ENCODE results near the gene ADGRG1. TPM values are rescaled to one million over a fixed set of nuclear protein-coding genes. Genes with fewer than 3 reads are reported as not detected.
"Not testable (repeated sequence)": the region's sequence is repeated elsewhere in the genome, so short reads cannot be mapped to it uniquely, and the experiment has no call there.

Gene ADGRG1
- 0.38 and 0.44 TPM in 2 replicates for total RNA-seq (2014; rRNA removed; shearing (Covaris generic))

DNA sequence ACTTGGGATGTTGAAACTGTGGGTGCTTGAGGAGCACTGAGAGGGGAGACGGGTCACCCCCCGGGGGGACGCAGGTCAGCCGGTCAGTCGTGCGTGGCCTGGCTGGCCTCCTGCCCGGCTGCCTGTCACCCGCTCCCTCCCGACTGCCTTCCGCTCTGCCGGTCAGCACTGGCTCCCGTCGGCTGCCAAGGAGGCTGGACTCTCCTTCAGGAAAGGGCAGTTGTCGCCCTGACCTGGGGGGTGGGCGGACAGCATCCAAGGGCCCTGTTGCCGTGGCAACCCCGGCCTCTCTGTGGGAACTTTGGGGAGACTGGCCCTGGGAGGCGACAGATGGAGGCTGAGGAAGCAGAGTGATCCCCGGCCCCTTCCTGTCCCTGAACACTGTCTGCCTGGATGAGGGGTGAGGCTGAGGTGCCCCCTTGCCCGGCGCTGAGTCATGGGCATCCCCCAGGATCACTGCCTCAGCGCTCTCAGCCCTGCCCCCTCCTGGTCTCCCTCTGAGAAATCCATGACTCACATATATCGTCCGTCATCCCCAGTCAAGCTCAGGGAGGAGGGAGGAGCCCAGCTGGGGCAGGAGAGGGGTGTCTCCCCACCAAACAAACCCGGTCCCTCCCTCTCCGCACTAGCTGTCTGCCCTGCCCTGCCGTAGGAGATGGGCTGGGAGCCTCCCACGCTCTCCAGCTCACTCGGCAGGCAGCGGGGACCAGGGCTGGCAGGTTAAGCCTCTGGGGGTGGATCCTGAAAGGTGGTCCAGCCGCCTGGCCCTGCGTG lies at the start of gene ADGRG1:
Gene ADGRG1, plus strand, starts transcription at position 623 of the 774 bp plus-strand sequence. CDS start 21,658 bp downstream, outside the sequence.
- Histone ChIP-seq H3K4me3 (ENCODE audit: insufficient read depth, low read depth, low read length) (peak within 1 kb of the TSS; percentile 7; the same call in 1 of the 2 replicates), H3K36me3 (replicated peaks; ENCODE audit: control insufficient read depth, insufficient read depth, low read length) (no peaks in the 10 kb centered on the region), H3K27me3 (ENCODE audit: control insufficient read depth, insufficient read depth, low read length) (no peaks in the 10 kb centered on the region; the same call in 1 of the 2 replicates)
- peak; percentile 92 for DNase-seq

DNA sequence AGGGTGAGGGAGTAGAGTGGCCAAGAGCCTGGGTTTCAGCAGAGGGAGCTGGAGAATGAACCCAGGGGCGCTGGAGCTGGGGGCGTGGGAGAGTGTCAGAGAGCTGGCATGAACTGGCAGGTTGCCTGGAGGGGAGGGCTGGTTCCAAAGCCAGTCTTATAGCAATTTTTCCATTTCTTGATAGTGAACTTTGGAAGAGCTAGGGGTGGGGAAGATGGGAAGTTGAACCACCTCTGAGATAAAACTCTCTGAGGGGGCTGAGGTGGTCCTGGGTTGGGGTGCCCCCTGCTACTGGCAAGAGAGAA lies 49.1 kb upstream of the ADGRG1 start:
- no peak overlapping the region for H3K4me3 ChIP-seq (ENCODE audit: insufficient read depth, low read depth, low read length)
- no peak for DNase-seq
- H3K36me3 ChIP-seq (replicated peaks; ENCODE audit: control insufficient read depth, insufficient read depth, low read length) = no peaks in the 10 kb centered on the region
- no peaks in the 10 kb centered on the region for H3K27me3 ChIP-seq (ENCODE audit: control insufficient read depth, insufficient read depth, low read length)

DNA sequence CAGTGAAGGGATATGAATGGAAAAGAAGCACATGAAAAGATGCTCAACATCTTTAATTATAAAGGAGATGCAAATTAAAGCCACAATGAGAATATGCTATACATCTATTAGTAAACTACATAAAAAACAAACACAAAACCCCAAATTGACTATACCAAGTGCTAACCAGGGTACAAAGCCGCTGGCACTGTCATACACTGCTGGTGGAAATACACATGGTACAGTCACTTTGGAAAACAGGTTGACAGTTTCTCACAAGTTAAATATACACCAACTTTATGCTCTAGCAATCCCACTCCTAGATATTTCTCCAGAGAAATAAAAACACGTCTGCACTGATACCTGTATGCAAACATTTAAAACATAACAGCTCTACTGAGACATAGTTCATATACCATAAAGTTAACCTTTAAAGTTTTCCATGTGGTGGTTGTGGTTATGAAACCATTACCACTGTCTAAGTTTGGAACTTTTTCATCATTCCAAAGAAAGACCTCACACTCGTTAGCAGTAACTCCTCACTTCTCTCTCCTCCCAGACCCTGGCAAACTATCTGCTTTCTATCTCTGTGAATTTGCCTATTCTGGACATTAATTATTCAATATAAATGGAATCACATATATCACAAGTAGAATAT lies 43.3 kb upstream of the ADGRG1 start:
- Histone ChIP-seq H3K4me3 (ENCODE audit: insufficient read depth, low read depth, low read length) (no peak overlapping the region), H3K36me3 (replicated peaks; ENCODE audit: control insufficient read depth, insufficient read depth, low read length) (no peaks in the 10 kb centered on the region), H3K27me3 (ENCODE audit: control insufficient read depth, insufficient read depth, low read length) (no peaks in the 10 kb centered on the region)
- no peak for DNase-seq

DNA sequence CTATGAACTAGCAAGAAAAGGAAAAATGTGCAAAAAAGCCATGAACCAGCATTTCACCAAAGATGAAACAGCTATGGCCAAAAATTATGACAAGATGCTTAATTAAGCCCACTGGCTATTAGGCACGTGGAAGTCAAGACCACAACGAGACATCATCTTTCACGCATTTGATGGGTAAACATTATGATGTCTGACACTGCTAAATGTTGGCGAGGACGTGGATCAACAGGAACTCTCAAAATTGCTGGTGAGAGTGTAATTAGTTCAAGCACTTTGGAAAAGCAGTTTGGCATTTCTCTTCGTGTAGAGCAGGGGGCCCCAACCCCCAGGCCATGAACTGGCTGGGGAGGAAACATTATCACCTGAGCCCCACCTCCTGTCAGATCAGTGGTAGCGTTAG lies 39.6 kb upstream of the ADGRG1 start:
- Histone ChIP-seq H3K36me3 (replicated peaks; ENCODE audit: control insufficient read depth, insufficient read depth, low read length) (no peaks in the 10 kb centered on the region), H3K4me3 (ENCODE audit: insufficient read depth, low read depth, low read length) (no peak overlapping the region), H3K27me3 (ENCODE audit: control insufficient read depth, insufficient read depth, low read length) (no peaks in the 10 kb centered on the region)
- no peak for DNase-seq

DNA sequence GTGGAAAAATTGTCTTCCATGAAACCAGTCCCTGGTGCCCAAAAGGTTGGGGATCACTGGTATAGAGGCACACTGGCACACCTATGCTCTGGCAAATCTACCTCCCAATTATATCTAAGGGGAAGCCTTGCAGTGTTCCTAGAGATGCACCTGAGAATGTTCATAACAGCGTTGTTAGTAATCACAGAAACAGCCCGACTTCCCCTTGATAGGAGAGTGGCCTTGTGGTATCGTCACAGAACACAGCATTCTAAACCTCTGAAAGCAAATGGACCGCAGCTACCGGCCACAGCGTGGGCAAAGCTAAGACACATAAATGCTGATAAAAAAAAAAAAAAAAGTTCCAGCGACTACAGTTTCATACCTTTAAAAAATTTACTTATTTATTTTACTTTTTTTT lies 39.1 kb upstream of the ADGRG1 start:
- Histone ChIP-seq H3K27me3 (ENCODE audit: control insufficient read depth, insufficient read depth, low read length) (no peaks in the 10 kb centered on the region), H3K4me3 (ENCODE audit: insufficient read depth, low read depth, low read length) (no peak overlapping the region), H3K36me3 (replicated peaks; ENCODE audit: control insufficient read depth, insufficient read depth, low read length) (no peaks in the 10 kb centered on the region)
- DNase-seq = no peak

DNA sequence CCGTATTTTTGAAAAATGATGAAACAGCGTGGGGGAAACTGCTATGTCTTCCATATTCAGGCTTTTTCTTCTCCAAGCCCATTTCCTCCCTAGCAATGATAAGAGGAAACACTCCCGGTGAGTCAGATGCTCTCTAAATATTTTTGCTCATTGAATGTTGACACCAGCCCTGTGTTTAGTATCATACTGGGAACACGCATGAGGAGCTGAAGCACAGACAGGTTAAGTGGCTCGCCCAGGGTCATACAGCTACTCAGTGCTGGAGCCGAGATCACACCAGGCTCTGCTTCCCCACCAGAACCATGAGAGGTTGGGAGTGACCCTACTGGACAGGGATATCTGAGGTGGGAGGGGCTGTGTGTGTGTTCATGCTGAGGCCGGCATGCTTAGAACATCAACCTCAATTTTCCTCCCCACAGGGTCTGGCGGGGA lies 37.8 kb upstream of the ADGRG1 start:
- no peaks in the 10 kb centered on the region for H3K36me3 ChIP-seq (replicated peaks; ENCODE audit: control insufficient read depth, insufficient read depth, low read length)
- no peak for DNase-seq
- no peaks in the 10 kb centered on the region for H3K27me3 ChIP-seq (ENCODE audit: control insufficient read depth, insufficient read depth, low read length)
- H3K4me3 ChIP-seq (ENCODE audit: insufficient read depth, low read depth, low read length) = no peak overlapping the region

DNA sequence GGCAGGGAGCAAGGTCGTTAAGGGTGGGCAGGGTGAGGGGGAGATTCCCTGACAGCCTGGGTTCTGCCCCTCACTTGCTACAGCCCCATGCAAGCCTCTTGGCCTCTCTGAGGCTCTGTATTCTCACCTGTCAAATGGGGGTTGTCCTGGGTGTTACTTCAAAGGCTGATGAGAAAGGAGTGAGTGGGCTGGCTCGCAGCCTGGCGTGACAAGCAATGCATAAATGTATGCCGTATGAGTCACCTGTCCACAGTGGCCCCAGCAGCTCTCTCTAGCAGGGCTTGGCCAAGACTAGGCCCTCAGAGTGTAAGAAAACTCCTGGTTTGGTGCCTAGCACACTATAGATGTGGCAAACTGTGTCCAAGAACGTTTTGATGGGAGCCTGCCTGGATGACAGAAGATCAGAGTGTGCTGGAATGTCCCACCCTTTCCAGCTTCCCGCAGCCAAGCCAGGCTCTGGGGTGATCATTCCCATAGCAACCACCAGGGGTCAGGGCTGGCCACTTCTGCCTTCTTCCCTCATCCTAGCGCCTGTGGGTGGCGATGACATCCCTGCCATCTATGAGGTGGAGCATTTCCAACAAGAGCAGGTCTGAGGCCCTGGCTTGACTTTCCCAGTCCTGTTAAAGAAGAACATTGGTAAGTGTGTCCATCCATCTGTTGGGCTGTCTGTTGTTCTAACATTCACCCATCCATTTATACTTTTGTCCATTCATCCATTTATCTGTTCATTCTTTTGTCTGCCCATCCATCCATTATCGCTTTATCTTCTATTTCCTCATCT lies 37.2 kb upstream of the ADGRG1 start:
- no peaks in the 10 kb centered on the region for H3K27me3 ChIP-seq (ENCODE audit: control insufficient read depth, insufficient read depth, low read length)

DNA sequence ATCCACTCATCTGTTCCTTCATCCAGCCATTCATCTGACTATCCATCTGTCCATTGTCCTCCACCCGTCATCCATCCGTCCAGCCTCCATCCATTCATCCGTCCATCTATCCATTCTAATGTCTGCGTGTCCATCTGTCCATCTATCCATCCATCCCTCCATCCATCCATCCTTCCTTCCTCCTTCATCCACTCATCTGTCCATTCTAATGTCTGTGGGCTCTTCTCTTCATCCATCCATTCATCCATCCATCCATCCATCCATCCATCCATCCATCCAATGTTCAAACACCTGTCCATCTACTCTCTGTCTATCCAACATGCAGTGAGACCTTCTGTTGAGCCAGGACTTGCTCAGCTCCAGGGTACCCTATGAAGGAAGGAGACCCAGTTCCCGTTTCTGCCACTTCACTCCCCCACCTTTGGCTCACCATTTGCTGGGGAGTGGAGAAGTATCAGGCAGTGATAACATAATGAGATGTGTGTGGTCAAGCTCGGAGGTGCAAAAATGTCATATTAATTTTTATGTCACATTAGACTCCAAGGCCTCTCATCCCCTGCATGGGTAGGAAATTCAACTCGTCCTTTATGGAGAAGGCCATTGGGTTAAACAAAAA lies 36.5 kb upstream of the ADGRG1 start:
- H3K4me3 ChIP-seq (ENCODE audit: insufficient read depth, low read depth, low read length) = no peak overlapping the region
- no peak for DNase-seq
- H3K36me3 ChIP-seq (replicated peaks; ENCODE audit: control insufficient read depth, insufficient read depth, low read length) = no peaks in the 10 kb centered on the region
- no peaks in the 10 kb centered on the region for H3K27me3 ChIP-seq (ENCODE audit: control insufficient read depth, insufficient read depth, low read length)

More for the DNA sequence above, 37.2 kb upstream of the ADGRG1 start:
- DNase-seq = peak; percentile 81
- Histone ChIP-seq H3K36me3 (replicated peaks; ENCODE audit: control insufficient read depth, insufficient read depth, low read length) (no peaks in the 10 kb centered on the region), H3K4me3 (ENCODE audit: insufficient read depth, low read depth, low read length) (no peak overlapping the region)

DNA sequence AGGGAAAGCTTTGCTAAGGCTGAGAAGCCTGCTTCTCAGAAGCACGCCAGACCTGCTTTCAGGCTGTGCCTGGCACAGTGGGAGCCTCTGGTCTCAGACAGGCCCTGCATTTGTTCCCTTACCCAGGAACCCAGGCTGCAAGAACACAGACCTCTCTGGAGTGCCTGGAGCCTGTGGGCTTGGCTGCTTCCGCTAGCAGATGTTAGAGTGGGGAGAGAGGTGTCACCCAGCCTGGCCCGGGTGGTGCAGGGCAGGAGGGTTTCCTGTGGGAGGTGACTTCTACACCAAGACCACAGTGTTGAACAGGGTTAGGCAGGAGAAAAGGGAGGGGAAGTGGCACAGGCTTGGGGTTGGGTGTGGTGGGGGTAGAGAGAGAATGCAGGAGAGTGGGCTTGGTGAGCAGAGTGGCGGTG lies 35.8 kb upstream of the ADGRG1 start:
- no peaks in the 10 kb centered on the region for H3K36me3 ChIP-seq (replicated peaks; ENCODE audit: control insufficient read depth, insufficient read depth, low read length)
- H3K4me3 ChIP-seq (ENCODE audit: insufficient read depth, low read depth, low read length) = no peak overlapping the region
- no peak for DNase-seq
- H3K27me3 ChIP-seq (ENCODE audit: control insufficient read depth, insufficient read depth, low read length) = no peaks in the 10 kb centered on the region

DNA sequence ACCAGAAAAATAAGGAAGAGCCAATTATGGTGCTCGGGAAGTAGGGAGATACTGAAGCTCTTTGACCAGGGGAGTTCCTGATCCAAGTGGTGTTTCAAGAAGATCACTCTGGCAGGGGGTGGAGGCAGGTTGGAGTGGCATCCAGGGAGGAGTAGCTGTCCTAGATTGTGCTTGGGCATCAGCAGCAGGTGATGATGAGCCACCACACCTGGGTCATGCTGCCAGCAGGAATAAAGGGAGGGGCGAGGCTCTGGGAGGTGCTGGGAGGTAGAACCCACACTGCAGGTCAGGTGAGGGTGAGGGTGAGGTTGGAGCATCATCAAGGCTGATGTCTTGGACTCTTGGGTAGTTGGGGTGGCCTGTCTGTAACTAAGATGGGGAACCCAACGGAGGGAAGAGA lies 35.4 kb upstream of the ADGRG1 start:
- H3K36me3 ChIP-seq (replicated peaks; ENCODE audit: control insufficient read depth, insufficient read depth, low read length) = no peaks in the 10 kb centered on the region
- H3K27me3 ChIP-seq (ENCODE audit: control insufficient read depth, insufficient read depth, low read length) = no peaks in the 10 kb centered on the region
- DNase-seq = no peak
- no peak overlapping the region for H3K4me3 ChIP-seq (ENCODE audit: insufficient read depth, low read depth, low read length)

DNA sequence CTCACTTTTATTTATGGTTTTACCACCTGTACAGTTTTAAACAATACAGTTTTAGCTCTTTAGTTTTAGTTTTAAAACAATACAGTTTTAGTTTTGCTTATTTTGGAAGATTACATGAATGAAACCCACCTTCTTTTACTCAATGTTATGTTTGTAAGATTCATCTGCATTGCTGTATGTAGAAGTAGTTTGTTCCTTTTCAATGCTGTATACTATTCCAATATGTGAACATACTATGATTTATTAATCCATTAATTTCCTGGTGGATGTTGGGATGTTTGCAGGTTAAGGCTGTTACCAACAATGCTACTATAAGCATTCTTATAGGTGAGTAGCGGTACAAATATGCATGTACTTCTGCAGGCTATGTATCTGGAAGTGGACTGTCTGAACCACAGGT lies 34.4 kb upstream of the ADGRG1 start:
- Histone ChIP-seq H3K4me3 (ENCODE audit: insufficient read depth, low read depth, low read length) (no peak overlapping the region), H3K27me3 (ENCODE audit: control insufficient read depth, insufficient read depth, low read length) (no peaks in the 10 kb centered on the region), H3K36me3 (replicated peaks; ENCODE audit: control insufficient read depth, insufficient read depth, low read length) (no peaks in the 10 kb centered on the region)
- no peak for DNase-seq

DNA sequence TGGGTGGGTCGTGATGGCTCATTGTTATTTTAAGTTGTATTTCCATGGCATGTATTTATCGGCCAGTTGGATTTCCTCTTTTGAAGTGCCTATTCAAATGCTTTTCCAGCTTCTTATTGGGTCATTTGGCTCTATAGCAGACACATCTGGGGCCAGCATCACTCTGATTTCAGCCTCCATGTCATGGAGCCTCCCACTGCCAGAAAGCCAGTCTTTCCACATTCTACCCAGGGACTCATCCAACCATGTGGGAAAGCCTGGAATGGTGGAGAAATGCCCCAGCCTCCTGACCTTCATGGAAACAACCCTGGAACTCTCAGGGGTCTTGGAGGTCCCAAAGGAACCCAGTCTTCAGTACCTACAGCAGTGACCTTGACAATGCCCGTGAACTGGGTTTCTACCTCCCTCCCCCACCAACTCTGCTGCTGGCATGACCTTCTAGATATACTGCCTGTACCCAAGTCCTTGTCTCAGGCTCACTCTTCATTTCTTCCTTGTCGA lies 33.8 kb upstream of the ADGRG1 start:
- H3K27me3 ChIP-seq (ENCODE audit: control insufficient read depth, insufficient read depth, low read length) = no peaks in the 10 kb centered on the region
- DNase-seq = no peak
- H3K36me3 ChIP-seq (replicated peaks; ENCODE audit: control insufficient read depth, insufficient read depth, low read length) = no peaks in the 10 kb centered on the region
- H3K4me3 ChIP-seq (ENCODE audit: insufficient read depth, low read depth, low read length) = no peak overlapping the region

DNA sequence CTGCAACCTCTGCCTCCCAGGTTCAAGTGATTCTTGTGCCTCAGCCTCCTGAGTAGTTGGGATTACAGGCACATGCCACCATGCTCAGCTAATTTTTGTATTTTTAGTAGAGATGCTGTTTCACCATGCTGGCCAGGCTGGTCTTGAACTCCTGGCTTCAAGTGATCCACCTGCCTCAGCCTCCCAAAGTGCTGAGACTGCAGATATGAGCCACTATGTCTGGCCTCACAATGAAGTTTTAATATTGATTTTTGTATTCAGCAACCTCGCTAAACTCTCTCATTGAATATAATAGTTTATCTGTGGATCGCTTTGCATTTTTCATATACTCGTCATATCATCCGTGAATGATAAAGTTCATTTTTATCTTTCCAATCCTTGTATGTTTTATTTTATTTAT lies 32.2 kb upstream of the ADGRG1 start:
- H3K27me3 ChIP-seq (ENCODE audit: control insufficient read depth, insufficient read depth, low read length); H3K36me3 ChIP-seq (replicated peaks; ENCODE audit: control insufficient read depth, insufficient read depth, low read length); H3K4me3 ChIP-seq (ENCODE audit: insufficient read depth, low read depth, low read length); DNase-seq: not testable (repeated sequence)

DNA sequence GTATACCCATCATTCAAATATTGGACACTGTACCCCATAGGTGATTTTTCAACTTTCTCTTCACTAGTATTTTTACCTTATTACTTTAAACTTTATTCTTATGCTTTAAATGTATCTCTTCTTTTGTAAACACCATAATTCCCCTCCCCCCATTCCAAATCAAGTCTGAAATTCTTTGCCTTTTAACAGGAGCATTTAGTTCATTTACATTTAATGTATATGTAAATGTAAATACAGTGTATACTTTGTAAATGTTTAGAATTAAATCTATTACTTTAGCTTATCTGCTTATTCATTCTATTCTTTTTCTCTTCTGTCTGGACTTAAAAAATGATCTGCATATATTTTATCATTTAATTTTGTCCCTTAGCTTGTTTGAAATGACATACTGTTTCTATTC lies 30.0 kb upstream of the ADGRG1 start:
- Histone ChIP-seq H3K4me3 (ENCODE audit: insufficient read depth, low read depth, low read length) (no peak overlapping the region), H3K27me3 (ENCODE audit: control insufficient read depth, insufficient read depth, low read length) (no peaks in the 10 kb centered on the region; the same call in 1 of the 2 replicates), H3K36me3 (replicated peaks; ENCODE audit: control insufficient read depth, insufficient read depth, low read length) (no peaks in the 10 kb centered on the region)
- no peak for DNase-seq

Measured in H7 (cell line).